ENCODE measurements around the gene PLXDC1.

GRCh38 chr17:39166437-39167335 is 15.2 kb upstream of the PLXDC1 start:
- TF ChIP-seq CEBPB (IDR thresholded peaks at IDR 0.05): no peak
- TF ChIP-seq ZBTB7A (IDR thresholded peaks at IDR 0.05; ENCODE audit: low read depth): no peak
- TF ChIP-seq RAD21 (IDR thresholded peaks at IDR 0.05; ENCODE audit: low read depth): no peak
- TF ChIP-seq, protein P1, sequence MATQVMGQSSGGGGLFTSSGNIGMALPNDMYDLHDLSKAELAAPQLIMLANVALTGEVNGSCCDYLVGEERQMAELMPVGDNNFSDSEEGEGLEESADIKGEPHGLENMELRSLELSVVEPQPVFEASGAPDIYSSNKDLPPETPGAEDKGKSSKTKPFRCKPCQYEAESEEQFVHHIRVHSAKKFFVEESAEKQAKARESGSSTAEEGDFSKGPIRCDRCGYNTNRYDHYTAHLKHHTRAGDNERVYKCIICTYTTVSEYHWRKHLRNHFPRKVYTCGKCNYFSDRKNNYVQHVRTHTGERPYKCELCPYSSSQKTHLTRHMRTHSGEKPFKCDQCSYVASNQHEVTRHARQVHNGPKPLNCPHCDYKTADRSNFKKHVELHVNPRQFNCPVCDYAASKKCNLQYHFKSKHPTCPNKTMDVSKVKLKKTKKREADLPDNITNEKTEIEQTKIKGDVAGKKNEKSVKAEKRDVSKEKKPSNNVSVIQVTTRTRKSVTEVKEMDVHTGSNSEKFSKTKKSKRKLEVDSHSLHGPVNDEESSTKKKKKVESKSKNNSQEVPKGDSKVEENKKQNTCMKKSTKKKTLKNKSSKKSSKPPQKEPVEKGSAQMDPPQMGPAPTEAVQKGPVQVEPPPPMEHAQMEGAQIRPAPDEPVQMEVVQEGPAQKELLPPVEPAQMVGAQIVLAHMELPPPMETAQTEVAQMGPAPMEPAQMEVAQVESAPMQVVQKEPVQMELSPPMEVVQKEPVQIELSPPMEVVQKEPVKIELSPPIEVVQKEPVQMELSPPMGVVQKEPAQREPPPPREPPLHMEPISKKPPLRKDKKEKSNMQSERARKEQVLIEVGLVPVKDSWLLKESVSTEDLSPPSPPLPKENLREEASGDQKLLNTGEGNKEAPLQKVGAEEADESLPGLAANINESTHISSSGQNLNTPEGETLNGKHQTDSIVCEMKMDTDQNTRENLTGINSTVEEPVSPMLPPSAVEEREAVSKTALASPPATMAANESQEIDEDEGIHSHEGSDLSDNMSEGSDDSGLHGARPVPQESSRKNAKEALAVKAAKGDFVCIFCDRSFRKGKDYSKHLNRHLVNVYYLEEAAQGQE (IDR thresholded peaks at IDR 0.05; ENCODE audit: low read depth): no peak
- TF ChIP-seq EGR1 (IDR thresholded peaks at IDR 0.05): no peak
- no peak for TF ChIP-seq EP300 (IDR thresholded peaks at IDR 0.05; ENCODE audit: borderline replicate concordance)
- TF ChIP-seq MAX (IDR thresholded peaks at IDR 0.05): no peak
- no peak for TF ChIP-seq TAF1 (IDR thresholded peaks at IDR 0.05; ENCODE audit: low read depth)
- TF ChIP-seq YY1 (IDR thresholded peaks at IDR 0.05; ENCODE audit: low read depth): no peak
- no peak for TF ChIP-seq TCF12 (IDR thresholded peaks at IDR 0.05; ENCODE audit: low read depth)
- TF ChIP-seq TEAD4 (IDR thresholded peaks at IDR 0.05): no peak
- TF ChIP-seq CREB1 (IDR thresholded peaks at IDR 0.05; ENCODE audit: low read depth): no peak
- no peak for TF ChIP-seq NFIC (IDR thresholded peaks at IDR 0.05)
